GM12891 (cell line): Measurements from ENCODE around the gene NPAS2.

Experiments
- DNase-seq: peaks from one replicate; pipeline ENCODE4 v3.0.0; 2011; ENCODE audit warnings: low spot score; ENCODE audit not compliant: insufficient read length
- FAIRE-seq: peaks from 2 replicates; lab custom pipeline; 2011; peaks lifted over from hg19 to GRCh38; lab: Jason Lieb, UNC
- PAX5 ChIP-seq: IDR thresholded peaks from 2 replicates; pipeline ENCODE4 v1.6.1; 2011; ENCODE audit warnings: low read length, moderate library complexity, mild to moderate bottlenecking; ENCODE audit not compliant: insufficient read depth, severe bottlenecking
- POLR2A ChIP-seq: IDR thresholded peaks from 2 replicates; pipeline ENCODE4 v1.6.1; 2011; ENCODE audit warnings: low read depth, low read length, control low read depth
- POLR2AphosphoS5 ChIP-seq: IDR thresholded peaks from 2 replicates; pipeline ENCODE4 v1.6.1; 2011; ENCODE audit warnings: low read depth, low read length, control low read depth
- POU2F2 ChIP-seq: IDR thresholded peaks from 2 replicates; pipeline ENCODE4 v1.6.1; 2011; ENCODE audit warnings: low read depth, mild to moderate bottlenecking, control low read depth, low read length, moderate library complexity
- SPI1 ChIP-seq: IDR thresholded peaks from 2 replicates; pipeline ENCODE4 v1.6.1; 2011; ENCODE audit warnings: low read depth, low read length, control low read depth
- TAF1 ChIP-seq: IDR thresholded peaks from 2 replicates; pipeline ENCODE4 v1.6.1; 2011; ENCODE audit warnings: low read depth, low read length, control low read depth

The NPAS2 gene

DNA sequence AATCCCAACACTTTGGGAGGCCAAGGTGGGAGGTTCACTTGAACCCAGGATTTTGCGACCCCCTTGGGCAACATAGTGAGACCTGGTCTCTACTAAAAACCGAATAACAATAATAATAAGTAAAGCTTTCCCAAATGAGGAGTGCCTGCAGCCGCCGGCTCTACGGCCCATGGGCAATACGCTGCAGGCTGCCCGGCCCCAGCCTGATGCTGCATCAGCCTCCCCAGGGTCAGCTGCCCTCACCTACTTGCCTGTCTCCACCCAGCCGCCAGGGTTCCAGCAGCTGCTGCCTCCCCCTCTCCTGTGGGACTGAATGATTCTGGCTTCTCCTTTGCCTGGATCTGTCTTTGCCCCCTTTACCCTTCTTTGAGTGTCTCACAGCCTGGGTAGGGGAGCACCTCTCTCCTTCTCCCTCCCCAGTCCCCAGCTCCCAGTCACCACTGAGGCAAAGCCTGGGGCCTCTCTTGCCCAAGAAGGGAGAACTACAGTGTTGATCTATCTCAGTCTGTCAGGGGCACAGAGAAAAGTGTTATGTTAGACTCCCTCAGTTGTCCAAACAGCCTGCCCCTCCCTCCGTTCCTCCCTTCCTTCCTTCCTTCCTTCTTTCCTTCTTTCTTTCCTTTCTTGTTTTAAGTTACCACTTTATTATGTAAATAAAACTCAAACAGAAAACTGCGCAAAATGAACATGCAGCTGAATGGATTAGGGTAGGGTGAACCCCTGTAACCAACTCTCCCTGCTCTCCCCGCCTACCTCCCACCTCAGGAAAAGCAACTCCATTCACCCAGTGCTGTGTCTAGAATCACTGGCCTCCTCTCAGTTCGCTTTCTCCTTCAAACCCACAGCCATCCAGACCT, 38.2 kb upstream of the NPAS2 start:
- no peak for TF ChIP-seq SPI1
- TF ChIP-seq POU2F2: no peak
- TF ChIP-seq PAX5: no peak
- no peak for TF ChIP-seq TAF1
- no peak for TF ChIP-seq POLR2A
- FAIRE-seq (no peak), DNase-seq (no peak)

DNA sequence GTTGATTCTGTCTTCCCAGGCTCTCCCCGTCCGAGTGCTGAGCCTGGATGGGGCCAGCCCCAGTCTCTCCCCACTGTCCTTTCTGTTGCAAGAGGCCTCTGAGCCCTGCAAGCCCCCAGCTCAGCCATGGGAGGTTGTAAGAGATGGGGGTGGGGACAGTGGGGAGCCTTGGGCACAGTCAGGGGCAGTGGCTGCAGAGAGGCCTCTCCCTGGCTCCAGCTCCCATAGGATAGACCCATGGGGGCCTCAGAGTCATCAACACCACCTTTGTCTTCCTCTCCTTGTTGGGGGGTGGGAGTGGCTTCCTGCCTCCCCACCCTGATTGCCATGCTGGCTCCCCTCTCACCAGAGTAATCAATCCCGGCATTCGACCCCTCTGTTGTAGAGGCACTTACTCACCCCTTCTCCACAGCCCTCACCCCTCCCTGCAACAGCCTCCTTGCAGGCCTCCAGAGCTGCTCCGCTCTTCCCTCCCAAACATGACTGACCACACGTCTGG, 37.5 kb upstream of the NPAS2 start:
- TF ChIP-seq TAF1 (no peak), PAX5 (no peak), SPI1 (no peak)
- FAIRE-seq (no peak), DNase-seq (no peak)

- no peak for FAIRE-seq
- DNase-seq: no peak
- no peak for TF ChIP-seq TAF1
- no peak for TF ChIP-seq PAX5
Measured at GRCh38 chr2:100783987-100784386, 36.0 kb upstream of the NPAS2 start.

- no peak for FAIRE-seq
- TF ChIP-seq POU2F2 (no peak), TAF1 (no peak), POLR2A (no peak), POLR2AphosphoS5 (no peak), PAX5 (no peak), SPI1 (no peak)
- DNase-seq: no peak
Measured at GRCh38 chr2:100784681-100785080, 35.3 kb upstream of the NPAS2 start.

- TF ChIP-seq PAX5 (no peak), POU2F2 (no peak), POLR2A (no peak), TAF1 (no peak), POLR2AphosphoS5 (no peak), SPI1 (no peak)
- no peak for FAIRE-seq
- no peak for DNase-seq
Measured at GRCh38 chr2:100785626-100786296, 34.2 kb upstream of the NPAS2 start.

DNA sequence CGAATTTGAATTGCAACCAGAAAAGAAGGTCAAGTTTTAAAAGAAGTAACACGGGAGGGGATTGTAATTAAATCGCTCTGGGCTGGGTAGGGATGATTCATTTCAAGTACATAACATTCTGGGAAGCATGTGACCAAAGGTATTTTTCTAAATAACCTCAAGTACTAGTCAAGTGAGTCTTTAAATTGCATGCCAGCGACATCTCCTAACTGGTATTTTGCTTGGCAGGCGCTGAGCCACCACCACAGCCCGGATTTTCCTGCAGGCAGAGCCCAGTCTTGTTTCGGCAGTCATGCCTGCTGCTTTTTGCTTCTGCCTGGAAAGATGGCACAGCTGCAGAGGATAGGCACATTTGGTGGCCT, 33.7 kb upstream of the NPAS2 start:
- no peak for DNase-seq
- FAIRE-seq: no peak
- no peak for TF ChIP-seq POLR2AphosphoS5
- no peak for TF ChIP-seq POU2F2
- no peak for TF ChIP-seq PAX5
- TF ChIP-seq SPI1: no peak
- no peak for TF ChIP-seq POLR2A
- no peak for TF ChIP-seq TAF1

- DNase-seq: no peak
- FAIRE-seq: no peak
- TF ChIP-seq POU2F2 (no peak), POLR2A (no peak), TAF1 (no peak), POLR2AphosphoS5 (no peak)
Measured at GRCh38 chr2:100786985-100787384, 33.0 kb upstream of the NPAS2 start.

- FAIRE-seq (no peak), DNase-seq (no peak)
- TF ChIP-seq POLR2A (no peak), SPI1 (no peak), PAX5 (no peak), POLR2AphosphoS5 (no peak), POU2F2 (no peak), TAF1 (no peak)
Measured at GRCh38 chr2:100789361-100789760, 30.6 kb upstream of the NPAS2 start.

DNA sequence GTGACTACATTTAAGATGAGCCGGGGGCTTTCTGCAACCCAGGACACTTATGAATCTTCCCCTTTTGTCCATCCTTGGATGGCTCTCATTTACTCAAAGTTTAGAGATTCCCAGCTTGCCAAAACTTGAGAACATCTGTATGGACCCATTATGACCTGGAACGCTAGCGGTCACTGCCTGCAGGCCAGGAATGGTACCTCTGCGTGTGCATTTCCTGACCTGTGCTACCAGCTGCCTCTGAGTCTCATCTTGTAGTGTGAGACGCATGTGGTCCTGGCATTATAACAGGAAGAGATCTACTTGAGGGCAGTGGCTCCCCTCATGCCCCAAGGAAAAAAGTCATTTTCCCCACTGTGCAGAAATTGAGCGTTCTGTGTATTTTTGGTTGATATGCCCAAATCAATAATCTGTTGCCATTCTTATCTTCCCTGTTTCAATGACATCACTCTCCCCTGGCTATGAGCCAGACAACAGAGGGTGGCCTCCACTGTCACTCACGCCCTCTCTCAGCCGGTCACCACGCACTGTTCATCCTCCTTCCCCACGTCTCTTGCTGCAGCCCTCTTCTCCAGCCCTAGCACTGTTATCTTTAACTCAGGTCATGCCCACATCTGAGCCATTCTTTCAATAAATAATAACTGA, 28.5 kb upstream of the NPAS2 start:
- no peak for TF ChIP-seq TAF1
- TF ChIP-seq PAX5: no peak
- no peak for TF ChIP-seq POU2F2
- FAIRE-seq (no peak), DNase-seq (no peak)

DNA sequence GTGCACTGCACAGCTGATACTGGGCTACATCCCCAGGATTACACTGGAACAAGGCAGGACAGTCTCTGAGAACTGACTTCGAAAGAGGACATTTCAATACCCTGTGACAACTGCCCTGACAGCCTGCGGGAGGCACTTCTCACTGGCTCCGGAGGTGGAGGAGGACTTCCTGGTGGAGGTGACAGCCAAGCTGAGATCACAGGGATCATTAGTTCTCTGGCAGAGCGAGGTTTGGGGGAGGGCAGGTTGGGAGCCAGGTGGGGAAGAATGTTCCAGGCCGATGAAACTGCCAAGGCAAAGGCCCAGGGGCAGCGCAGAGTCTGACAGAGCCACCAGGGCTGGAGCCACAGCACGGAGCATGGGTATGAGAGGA, 28.0 kb upstream of the NPAS2 start:
- FAIRE-seq: no peak

More for the DNA sequence above, 28.0 kb upstream of the NPAS2 start:
- no peak for TF ChIP-seq SPI1
- no peak for TF ChIP-seq TAF1
- TF ChIP-seq POU2F2: no peak
- TF ChIP-seq POLR2A: no peak
- TF ChIP-seq POLR2AphosphoS5: no peak
- no peak for TF ChIP-seq PAX5
- no peak for DNase-seq
